Measurements from ENCODE around the gene DDX17. TPM values are rescaled to one million over a fixed set of nuclear protein-coding genes. Genes with fewer than 3 reads are reported as not detected.

Gene DDX17
- total and polyA plus RNA-seq, 10 of the 15 experiments (the other 5 are each of a cell fraction or from before 2014, with no cell fraction given) = 25.2 to 778 (median 266) TPM

DNA sequence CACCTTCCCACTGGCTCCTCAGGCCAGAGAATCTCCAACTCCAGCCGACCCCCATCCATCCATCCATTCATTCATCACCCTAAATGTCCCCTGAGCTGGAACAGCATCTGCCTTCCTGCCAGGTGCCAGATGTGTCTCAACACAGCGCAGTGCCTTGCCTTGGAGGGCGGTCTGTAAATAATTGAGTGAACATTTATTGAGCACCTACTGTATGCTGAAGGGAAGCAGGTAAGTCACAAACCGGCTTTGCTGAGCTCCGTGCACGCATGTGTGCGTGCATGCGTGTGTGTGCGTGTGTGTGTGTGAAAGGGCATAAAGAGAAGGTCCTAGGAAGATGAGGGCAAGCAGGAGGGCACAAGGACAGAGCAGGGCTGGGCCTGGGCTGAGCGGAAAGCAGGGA lies 61.3 kb downstream of the DDX17 start (continued):
- TF ChIP-seq CEBPZ (IDR thresholded peaks at IDR 0.05; ENCODE audit: low read depth, low read length) (no peak), PKNOX1 (IDR thresholded peaks at IDR 0.05) (no peak), SMAD5 (IDR thresholded peaks at IDR 0.05; ENCODE audit: low read depth) (no peak), ZNF24 (IDR thresholded peaks at IDR 0.05) (no peak), CBFB (IDR thresholded peaks at IDR 0.05; ENCODE audit: low read depth) (no peak)

DNA sequence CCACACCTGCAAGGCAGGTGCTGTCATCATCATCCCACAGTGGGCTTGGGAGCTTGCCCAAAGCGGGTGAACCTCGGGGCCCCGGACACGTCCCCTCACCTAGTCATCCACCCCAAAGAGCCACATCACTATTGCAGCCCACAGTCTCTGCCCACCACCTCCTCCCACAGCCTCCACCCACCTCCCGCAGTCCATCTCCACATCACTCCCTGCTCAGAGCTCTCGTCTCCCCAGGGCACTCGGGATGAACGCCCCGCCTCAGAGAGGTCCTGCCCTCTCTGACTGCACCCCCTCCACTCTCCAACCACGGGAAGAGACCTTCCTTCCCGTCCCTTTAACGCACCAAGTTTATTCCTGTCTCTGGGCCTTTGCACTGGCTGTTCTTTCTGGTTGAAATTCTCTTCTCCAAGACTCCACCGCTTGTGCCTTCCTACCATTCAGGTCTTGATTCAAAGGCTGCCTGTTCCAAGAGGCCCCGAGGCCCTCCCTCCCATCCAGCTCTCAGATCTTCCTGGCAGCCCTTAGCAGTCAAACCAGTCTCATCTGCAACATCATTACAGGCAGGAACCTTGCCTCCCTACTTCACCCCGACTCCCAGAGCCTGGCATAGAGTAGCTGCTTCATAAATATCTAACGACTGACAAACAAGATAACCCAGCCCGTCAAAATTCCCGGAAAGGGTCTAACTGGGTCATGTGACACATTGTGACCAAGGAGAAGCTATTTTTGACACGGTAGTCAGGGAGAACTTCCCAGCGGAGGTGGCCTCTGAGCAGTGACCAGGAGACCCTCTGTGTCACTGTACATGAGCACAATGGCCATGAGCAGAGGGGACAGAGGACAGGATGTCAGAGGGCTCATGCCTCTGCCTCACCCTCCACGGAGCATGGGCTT lies 62.2 kb downstream of the DDX17 start:
- Histone ChIP-seq H3K4me2 (ENCODE audit: control insufficient read depth, insufficient read depth) (no peak overlapping the region), H3K9ac (ENCODE audit: control insufficient read depth, insufficient read depth, low read length) (no peak overlapping the region), H3K4me1 (ENCODE audit: control insufficient read depth, insufficient read depth, low read length) (no peaks in the 10 kb centered on the region), H3K36me3 (ENCODE audit: control insufficient read depth in 2 of 2, insufficient read depth in 2 of 2, low read length in 1 of 2) (no peaks in the 10 kb centered on the region), H3K27ac (ENCODE audit: control insufficient read depth, insufficient read depth) (no peak overlapping the region), H3K9me3 (replicated peaks; ENCODE audit: control insufficient read depth, insufficient read depth, low read length) (no peaks in the 10 kb centered on the region), H3K4me3 (no peak overlapping the region), H4K20me1 (ENCODE audit: control insufficient read depth, insufficient read depth) (no peaks in the 10 kb centered on the region), H3K79me2 (ENCODE audit: control insufficient read depth, insufficient read depth, low read length) (no peaks in the 10 kb centered on the region), H3K27me3 (replicated peaks in 1 of 2; ENCODE audit: control insufficient read depth in 2 of 2, insufficient read depth in 2 of 2, low read length in 1 of 2) (peaks cover 0 to 2% of the 10 kb centered on the region in 2 experiments; a peak in 3 of 4 replicates), H2AFZ (ENCODE audit: control insufficient read depth, low read depth, low read length) (no peak overlapping the region)
- intact Hi-C loops (cut with micrococcal nuclease; ENCODE audit: unreplicated experiment) = no loop called here
- ChIA-PET SMC1A (ENCODE audit: uncharacterized antibody, unreplicated experiment) (interaction anchor here (0.7 kb wide), 1 partner anchor 40 kb away, joined by 3 read pairs; no protein-coding TSS in a partner anchor), POLR2A (no interaction called here), RAD21 (ENCODE audit: unreplicated experiment) (no interaction called here), CTCF (interaction anchor here (0.6 kb wide), 1 partner anchor 536 kb away, joined by 4 read pairs; no protein-coding TSS in a partner anchor)
- BruUV-seq (replicated peaks) = no TSS peak
- ATAC-seq = no peak
- in situ Hi-C loops (cut with MboI) = no loop called here
- no peak for DNase-seq (ENCODE audit: low read depth, low spot score)
- 35% methylated on average over 20 of the region's 21 CpGs for WGBS (ENCODE audit: insufficient coverage, insufficient replicate concordance, low lambda C conversion rate, missing lambda C conversion rate)
- FAIRE-seq = no peak
- TF ChIP-seq MYB (IDR thresholded peaks at IDR 0.05; ENCODE audit: borderline replicate concordance, low read depth, low read length) = no peak
- no peak for TF ChIP-seq SREBF1 (IDR thresholded peaks at IDR 0.05; ENCODE audit: low read length)
- no peak for TF ChIP-seq SMARCA5 (IDR thresholded peaks at IDR 0.05)
- TF ChIP-seq CEBPB (IDR thresholded peaks at IDR 0.05; ENCODE audit: borderline replicate concordance in 1 of 2, low read depth in 2 of 2, low read length in 2 of 2) = no peak
- no peak for TF ChIP-seq ZNF24 (IDR thresholded peaks at IDR 0.05)
- no peak for TF ChIP-seq ATF7 (IDR thresholded peaks at IDR 0.05; ENCODE audit: low read depth)
- TF ChIP-seq JUNB (IDR thresholded peaks at IDR 0.05) = no peak
- no peak for TF ChIP-seq TAF1 (IDR thresholded peaks at IDR 0.05; ENCODE audit: borderline replicate concordance, low read depth, low read length)
- TF ChIP-seq RBBP5 (conservative IDR thresholded peaks at IDR 0.05) = no peak
- TF ChIP-seq ZNF622 (IDR thresholded peaks at IDR 0.05) = no peak
- TF ChIP-seq, protein P1, sequence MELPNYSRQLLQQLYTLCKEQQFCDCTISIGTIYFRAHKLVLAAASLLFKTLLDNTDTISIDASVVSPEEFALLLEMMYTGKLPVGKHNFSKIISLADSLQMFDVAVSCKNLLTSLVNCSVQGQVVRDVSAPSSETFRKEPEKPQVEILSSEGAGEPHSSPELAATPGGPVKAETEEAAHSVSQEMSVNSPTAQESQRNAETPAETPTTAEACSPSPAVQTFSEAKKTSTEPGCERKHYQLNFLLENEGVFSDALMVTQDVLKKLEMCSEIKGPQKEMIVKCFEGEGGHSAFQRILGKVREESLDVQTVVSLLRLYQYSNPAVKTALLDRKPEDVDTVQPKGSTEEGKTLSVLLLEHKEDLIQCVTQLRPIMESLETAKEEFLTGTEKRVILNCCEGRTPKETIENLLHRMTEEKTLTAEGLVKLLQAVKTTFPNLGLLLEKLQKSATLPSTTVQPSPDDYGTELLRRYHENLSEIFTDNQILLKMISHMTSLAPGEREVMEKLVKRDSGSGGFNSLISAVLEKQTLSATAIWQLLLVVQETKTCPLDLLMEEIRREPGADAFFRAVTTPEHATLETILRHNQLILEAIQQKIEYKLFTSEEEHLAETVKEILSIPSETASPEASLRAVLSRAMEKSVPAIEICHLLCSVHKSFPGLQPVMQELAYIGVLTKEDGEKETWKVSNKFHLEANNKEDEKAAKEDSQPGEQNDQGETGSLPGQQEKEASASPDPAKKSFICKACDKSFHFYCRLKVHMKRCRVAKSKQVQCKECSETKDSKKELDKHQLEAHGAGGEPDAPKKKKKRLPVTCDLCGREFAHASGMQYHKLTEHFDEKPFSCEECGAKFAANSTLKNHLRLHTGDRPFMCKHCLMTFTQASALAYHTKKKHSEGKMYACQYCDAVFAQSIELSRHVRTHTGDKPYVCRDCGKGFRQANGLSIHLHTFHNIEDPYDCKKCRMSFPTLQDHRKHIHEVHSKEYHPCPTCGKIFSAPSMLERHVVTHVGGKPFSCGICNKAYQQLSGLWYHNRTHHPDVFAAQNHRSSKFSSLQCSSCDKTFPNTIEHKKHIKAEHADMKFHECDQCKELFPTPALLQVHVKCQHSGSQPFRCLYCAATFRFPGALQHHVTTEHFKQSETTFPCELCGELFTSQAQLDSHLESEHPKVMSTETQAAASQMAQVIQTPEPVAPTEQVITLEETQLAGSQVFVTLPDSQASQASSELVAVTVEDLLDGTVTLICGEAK (IDR thresholded peaks at IDR 0.05; ENCODE audit: borderline replicate concordance) = no peak
